OCI-LY1 (cell line): ENCODE results near the gene RNASE1.

Experiments
- H2AFZ ChIP-seq: fragments of 200-600 bp; sonication (generic), shearing (Covaris generic); 2 replicates; pipeline ENCODE4 v1.6.0; 2014; ENCODE audit warnings: antibody characterized with exemption, mild to moderate bottlenecking, low read length
- H3F3A ChIP-seq: fragments of 200-600 bp; sonication (generic), shearing (Covaris generic); 2 replicates; pipeline ENCODE4 v1.6.0; 2014; ENCODE audit warnings: mild to moderate bottlenecking, antibody characterized with exemption, low read length, moderate library complexity; ENCODE audit not compliant: insufficient read depth
- H3K27ac ChIP-seq: fragments of 200-600 bp; sonication (generic); 2 replicates; pipeline ENCODE4 v1.5.1; 2014; ENCODE audit warnings: low read length, mixed run types, mild to moderate bottlenecking, low read depth; ENCODE audit not compliant: poor library complexity, severe bottlenecking
- H3K27me3 ChIP-seq: fragments of 200-600 bp; sonication (generic); 2 replicates; pipeline ENCODE4 v1.6.0; 2014; ENCODE audit warnings: antibody characterized with exemption, mild to moderate bottlenecking, low read length, moderate library complexity; ENCODE audit not compliant: insufficient read depth
- H3K36me3 ChIP-seq: fragments of 200-600 bp; sonication (generic); 2 replicates; pipeline ENCODE4 v1.6.1; 2014; ENCODE audit warnings: mild to moderate bottlenecking, antibody characterized with exemption, low read length, moderate library complexity, mixed read lengths; ENCODE audit not compliant: insufficient read depth
- H3K4me1 ChIP-seq: fragments of 200-600 bp; sonication (generic); 2 replicates; pipeline ENCODE4 v1.5.1; 2014; ENCODE audit warnings: mild to moderate bottlenecking, low read length, moderate library complexity; ENCODE audit not compliant: insufficient read depth, severe bottlenecking
- H3K4me2 ChIP-seq: fragments of 200-600 bp; sonication (generic), shearing (Covaris generic); 2 replicates; pipeline ENCODE4 v1.6.1; 2014; ENCODE audit warnings: low read length
- H3K4me3 ChIP-seq: fragments of 200-600 bp; sonication (generic); 2 replicates; pipeline ENCODE4 v1.5.1; 2014; ENCODE audit warnings: low read length, low read depth, mild to moderate bottlenecking, mixed read lengths; ENCODE audit not compliant: poor library complexity, severe bottlenecking
- H3K79me2 ChIP-seq: fragments of 200-600 bp; shearing (Covaris generic); 2 replicates; pipeline ENCODE4 v1.6.1; 2016; ENCODE audit warnings: mixed run types, low read length, mixed read lengths; ENCODE audit not compliant: insufficient read depth
- H3K9ac ChIP-seq: fragments of 200-600 bp; sonication (generic), shearing (Covaris generic); 2 replicates; pipeline ENCODE4 v1.6.1; 2014; ENCODE audit warnings: mild to moderate bottlenecking, low read length, mixed read lengths
- H3K9me2 ChIP-seq: fragments of 200-600 bp; sonication (generic), shearing (Covaris generic); 2 replicates; pipeline ENCODE4 v1.6.1; 2014; ENCODE audit warnings: low read depth, mild to moderate bottlenecking, low read length, mixed read lengths
- H3K9me3 ChIP-seq: fragments of 200-600 bp; shearing (Covaris generic); 2 replicates; pipeline ENCODE4 v1.6.1; 2014; ENCODE audit warnings: low read length, mixed read lengths
- H4K20me1 ChIP-seq: fragments of 200-600 bp; sonication (generic), shearing (Covaris generic); 2 replicates; pipeline ENCODE4 v1.6.0; 2016; ENCODE audit warnings: mild to moderate bottlenecking, low read length; ENCODE audit not compliant: insufficient read depth
- CTCF ChIP-seq: fragments of 200-600 bp; sonication (generic), shearing (Covaris generic); IDR thresholded peaks from 2 replicates; pipeline ENCODE4 v1.5.1; 2017; ENCODE audit warnings: mild to moderate bottlenecking, antibody characterized with exemption, low read length, moderate library complexity, mixed read lengths
- EZH2 ChIP-seq: fragments of 200-600 bp; sonication (generic), shearing (Covaris generic); IDR thresholded peaks from 2 replicates; pipeline ENCODE4 v1.8.0; 2017; ENCODE audit warnings: borderline replicate concordance, mixed run types, mild to moderate bottlenecking, antibody characterized with exemption, low read length, moderate library complexity, mixed read lengths

The RNASE1 gene

GRCh38 chr14:20802341-20803084, at the start of gene RNASE1:
Gene RNASE1, minus strand, starts transcription at chr14:20802844. Its CDS starts 776 bp downstream, at chr14:20802068.
- H3K9me3 ChIP-seq = no peaks in the 10 kb centered on the region
- no peaks in the 10 kb centered on the region for H3K36me3 ChIP-seq
- H3F3A ChIP-seq = no peaks in the 10 kb centered on the region
- no peaks in the 10 kb centered on the region for H3K4me1 ChIP-seq
- H3K4me3 ChIP-seq = no peak within 1 kb of the TSS
- no peak within 1 kb of the TSS for H3K27ac ChIP-seq
- H3K9me2 ChIP-seq = no peaks in the 10 kb centered on the region
- no peak within 1 kb of the TSS for H3K9ac ChIP-seq
- no peaks in the 10 kb centered on the region for H4K20me1 ChIP-seq
- TF ChIP-seq EZH2 (no peak), CTCF (no peak)
- H3K79me2 ChIP-seq = no peaks in the 10 kb centered on the region
- H3K27me3 ChIP-seq = peaks cover 3% of the 10 kb centered on the region; the same call in 1 of the 2 replicates
- no peak within 1 kb of the TSS for H3K4me2 ChIP-seq
- no peak within 1 kb of the TSS for H2AFZ ChIP-seq

DNA sequence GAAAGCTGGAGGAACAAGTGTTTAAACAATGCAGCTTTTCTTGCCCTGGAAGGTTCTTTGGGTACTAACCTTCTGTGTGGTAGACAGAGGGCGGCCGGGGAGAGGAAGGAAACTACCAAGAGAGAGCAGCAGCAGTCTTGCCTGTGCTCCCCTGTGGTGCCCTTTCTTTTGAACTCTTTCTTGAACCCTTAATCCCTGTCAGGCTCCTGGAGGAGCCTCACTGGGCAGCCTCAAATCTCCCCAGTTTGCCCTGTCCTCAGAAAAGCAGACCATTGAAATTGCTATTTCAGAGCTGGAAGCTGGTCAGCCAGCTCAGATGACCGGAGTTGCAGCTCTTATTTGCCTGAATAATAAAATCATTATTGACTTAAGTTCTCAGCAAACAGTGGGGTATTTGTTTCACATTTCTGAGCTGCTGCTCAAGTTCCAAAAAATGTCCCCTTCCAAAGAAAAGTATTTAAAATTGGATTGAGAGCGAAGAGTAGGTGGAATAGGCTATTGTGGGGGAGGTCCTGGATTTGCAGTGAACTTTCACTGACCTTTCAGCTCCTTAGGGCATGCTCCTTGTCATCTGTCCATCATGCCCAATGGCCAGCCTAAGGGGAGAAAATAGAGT, 46.4 kb upstream of the RNASE1 start:
- Histone ChIP-seq H3K4me1 (no peaks in the 10 kb centered on the region), H3F3A (no peaks in the 10 kb centered on the region), H3K9ac (no peak overlapping the region), H4K20me1 (no peaks in the 10 kb centered on the region), H3K4me2 (no peak overlapping the region), H3K4me3 (no peak overlapping the region), H3K79me2 (no peaks in the 10 kb centered on the region), H3K36me3 (no peaks in the 10 kb centered on the region), H3K9me2 (no peaks in the 10 kb centered on the region), H3K27me3 (no peaks in the 10 kb centered on the region), H3K9me3 (no peaks in the 10 kb centered on the region), H2AFZ (no peak overlapping the region), H3K27ac (no peak overlapping the region)
- no peak for TF ChIP-seq CTCF
- no peak for TF ChIP-seq EZH2

DNA sequence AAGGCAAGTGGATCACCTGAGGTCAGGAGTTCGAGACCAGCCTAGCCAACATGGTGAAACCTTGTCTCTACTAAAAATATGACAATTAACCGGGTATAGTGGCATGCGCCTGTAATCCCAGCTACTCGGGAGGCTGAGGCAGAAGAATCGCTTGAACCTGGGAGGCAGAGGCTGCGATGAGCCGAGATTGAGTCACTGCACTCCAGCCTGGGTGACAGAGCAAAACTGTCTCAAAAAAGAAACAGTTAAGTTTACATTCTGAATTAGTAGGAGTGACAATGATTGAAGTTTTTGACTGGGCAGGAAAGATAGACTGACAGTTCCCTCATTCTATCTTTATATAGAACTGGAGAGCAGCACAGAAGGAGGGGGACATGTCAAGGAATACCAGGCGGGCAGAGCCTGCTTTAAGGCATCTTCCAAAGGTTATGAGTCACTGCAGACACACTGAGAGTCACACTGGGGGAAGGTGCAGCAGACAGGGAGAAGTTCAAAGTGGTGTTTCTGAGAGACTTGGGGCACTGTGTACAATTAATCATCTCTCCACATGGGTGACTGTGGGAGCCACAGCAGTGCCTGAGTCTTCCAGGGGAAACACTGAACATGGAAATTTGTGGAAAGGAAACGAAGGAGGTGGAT, 45.8 kb upstream of the RNASE1 start:
- Histone ChIP-seq H3K9me3 (no peaks in the 10 kb centered on the region), H3K9me2 (no peaks in the 10 kb centered on the region), H3K4me3 (no peak overlapping the region), H3K9ac (no peak overlapping the region), H3K4me2 (no peak overlapping the region), H3K4me1 (no peaks in the 10 kb centered on the region), H3K36me3 (no peaks in the 10 kb centered on the region), H3K79me2 (no peaks in the 10 kb centered on the region), H3F3A (no peaks in the 10 kb centered on the region), H4K20me1 (no peaks in the 10 kb centered on the region), H3K27me3 (no peaks in the 10 kb centered on the region), H3K27ac (no peak overlapping the region), H2AFZ (no peak overlapping the region)
- TF ChIP-seq CTCF (no peak), EZH2 (no peak)
